Stimulated activated CD4-positive, alpha-beta T cell treated with anti-CD3 and anti-CD28 coated beads, Interleukin-15, amount 100 ng/mL, for 1 hour (primary cell): ENCODE results near the gene AKAP13.
"Not testable (repeated sequence)": the region's sequence is repeated elsewhere in the genome, so short reads cannot be mapped to it uniquely, and the experiment has no call there.

Experiments used
- DNase-seq, 2 donors: peaks; one replicate each; pipeline ENCODE4 v3.0.0-alpha.2; 2020; ENCODE audit warnings: low read depth in 1 of 2, low spot score in 1 of 2

The AKAP13 gene

DNA sequence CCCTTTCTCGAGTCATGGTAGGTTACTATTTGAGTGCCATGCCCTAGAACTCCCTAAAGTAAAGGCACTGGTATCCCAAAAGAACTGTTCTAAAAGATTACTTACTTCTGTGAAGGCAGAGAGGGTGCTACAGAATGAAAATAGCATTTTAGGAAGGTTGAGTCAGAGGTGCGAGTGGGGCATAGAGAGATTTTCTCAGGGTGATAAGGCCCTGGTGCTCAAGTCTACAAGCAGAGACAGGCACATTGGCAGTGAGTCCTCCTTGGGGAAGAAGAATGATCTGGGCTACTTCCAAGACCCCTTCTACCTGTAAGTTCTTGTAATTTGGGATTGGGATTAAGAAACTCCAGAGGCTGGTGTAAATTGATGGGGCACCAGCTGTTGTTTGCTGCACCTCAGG is 96.7 kb downstream of the AKAP13 start:
- DNase-seq = no peak

DNA sequence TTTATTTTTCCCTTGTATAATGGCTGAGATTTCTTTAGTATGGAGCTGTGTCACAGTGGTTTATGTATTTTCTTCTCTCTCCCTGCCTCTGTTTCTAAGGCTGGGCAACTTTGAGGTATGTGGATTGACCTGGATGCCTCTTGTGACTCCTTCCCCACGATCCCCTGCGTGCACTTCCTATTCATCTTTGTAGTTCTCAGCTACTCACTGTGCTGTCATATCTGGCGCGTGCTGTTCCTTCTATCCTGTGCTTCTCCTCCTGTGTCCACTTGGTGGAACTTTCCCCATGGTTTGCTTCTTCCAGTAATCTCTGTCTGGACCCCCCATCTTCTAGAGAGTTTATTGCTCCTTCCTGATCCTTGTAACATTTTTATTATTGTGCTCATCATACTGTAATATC is 97.3 kb downstream of the AKAP13 start:
- DNase-seq = no peak

DNA sequence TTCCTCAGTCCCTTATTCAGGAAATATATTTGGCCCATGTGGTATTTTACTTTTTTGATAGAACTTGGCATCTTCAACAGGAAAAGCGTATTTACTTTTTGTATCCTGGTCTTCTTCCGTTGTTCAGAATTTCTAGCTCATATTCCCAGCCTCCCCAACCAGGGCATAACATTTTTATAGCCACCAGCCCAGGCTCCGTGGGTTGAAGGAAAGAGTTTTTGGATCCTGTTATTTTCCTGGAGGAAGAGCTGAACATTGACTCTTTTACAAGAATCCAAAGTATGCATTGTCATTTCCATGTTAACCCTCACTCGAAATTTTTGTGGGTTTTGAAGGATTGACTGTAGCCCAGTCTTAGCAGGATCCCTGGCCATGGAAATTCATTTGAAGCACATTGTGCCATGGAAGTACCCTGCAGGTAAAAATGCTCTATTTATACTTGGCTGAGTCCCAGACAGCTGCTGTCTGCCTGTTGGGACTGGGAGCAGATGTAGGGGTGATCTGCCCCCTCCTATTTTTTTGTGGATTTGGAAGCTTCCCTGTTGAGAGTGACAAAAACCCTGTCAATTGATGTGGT is 98.8 kb downstream of the AKAP13 start:
- no peak for DNase-seq

DNA sequence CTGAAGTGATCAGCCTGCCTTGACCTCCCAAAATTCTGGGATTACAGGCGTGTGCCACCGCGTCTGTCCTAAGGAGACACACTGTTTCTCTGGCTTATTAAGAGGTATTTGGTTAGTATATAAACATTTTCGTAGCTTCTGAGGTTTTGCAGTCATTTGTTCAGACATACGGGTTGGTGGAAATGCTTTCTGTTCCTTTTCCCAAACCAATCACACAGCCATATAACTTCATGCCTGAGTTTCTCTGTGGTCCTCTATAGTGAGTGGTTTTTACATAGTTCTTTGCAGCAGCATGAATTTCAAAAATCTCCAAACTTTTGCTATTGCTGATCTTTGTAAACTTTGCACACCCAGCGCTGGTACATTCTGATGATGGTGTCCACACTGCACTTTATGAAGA is 100.5 kb downstream of the AKAP13 start:
- no peak for DNase-seq

DNA sequence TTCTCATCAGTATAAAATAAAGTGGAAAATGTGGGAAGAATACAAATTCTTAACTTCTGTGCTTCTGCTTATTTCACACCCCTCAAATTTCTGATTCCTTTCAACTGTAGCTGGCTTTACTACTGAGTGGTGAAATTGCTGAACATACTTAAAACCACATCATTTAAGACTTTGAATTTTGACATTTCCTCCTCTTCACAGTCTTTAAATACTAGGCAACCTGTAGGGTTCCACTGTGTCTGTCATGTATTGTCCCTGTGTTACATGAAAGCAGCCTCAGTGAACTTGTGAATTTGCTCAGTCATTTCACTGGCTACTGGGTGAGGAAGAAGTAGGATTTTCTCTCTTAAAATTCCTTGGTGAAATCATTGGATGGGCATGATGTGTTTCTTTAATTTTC is 101.1 kb downstream of the AKAP13 start:
- DNase-seq = not testable (repeated sequence)

DNA sequence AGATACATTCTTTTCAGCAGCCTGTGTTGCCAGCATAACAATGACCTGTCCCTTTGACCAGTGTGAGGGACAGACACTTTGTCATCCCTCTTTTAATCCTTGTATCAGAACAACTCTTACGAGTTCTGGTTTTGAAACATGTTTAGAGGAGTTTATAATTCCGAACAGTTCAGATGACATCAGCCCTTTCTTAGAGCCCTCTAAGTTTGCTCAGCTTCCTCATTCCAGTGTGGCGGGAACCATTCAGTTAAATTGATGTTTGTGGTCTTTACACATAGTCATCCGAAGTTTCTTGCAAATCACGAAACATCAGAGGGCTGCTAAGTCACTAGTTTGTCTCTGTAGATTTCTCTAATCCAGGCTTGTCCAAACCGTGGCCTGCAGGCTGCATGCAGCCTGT is 102.5 kb downstream of the AKAP13 start:
- DNase-seq = no peak

DNA sequence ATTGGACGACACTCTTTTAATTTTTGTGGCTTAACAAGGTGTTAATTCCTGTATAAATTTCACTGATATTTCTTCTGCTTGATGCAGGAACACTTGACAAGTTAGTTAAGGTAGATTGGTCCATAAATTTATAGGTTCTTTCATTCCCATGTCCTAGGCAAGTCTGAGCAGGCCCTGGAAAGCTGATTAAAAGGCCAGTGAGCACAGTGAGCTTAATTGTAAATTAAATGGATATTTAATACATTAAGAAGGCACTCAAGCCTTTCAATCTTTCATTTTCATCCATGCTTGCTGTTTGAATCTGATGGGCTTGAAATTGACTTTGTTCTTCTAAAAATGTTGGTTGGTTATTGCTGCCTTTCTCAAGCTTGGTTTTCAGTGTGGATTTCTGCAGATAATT is 103.6 kb downstream of the AKAP13 start:
- not testable (repeated sequence) for DNase-seq

DNA sequence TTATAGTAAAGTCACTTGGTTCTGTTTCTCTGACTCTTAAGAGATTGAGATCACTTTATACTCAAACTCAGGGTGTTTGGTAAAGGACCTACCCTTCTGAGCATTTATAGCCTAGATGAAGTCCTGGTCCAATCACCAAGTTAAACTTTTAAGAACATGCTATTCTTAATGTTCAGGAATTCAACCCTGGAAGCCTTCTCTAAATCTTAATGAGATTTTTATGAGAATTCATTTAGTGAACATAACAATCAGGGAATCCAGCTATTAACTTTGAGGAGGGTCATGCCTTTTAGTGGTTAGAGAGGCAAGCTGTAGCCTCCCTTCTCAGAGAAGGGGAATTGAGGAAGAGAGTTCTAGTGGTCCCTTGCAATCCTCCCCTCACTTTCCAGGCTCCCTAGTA is 104.5 kb downstream of the AKAP13 start:
- DNase-seq = not testable (repeated sequence)

DNA sequence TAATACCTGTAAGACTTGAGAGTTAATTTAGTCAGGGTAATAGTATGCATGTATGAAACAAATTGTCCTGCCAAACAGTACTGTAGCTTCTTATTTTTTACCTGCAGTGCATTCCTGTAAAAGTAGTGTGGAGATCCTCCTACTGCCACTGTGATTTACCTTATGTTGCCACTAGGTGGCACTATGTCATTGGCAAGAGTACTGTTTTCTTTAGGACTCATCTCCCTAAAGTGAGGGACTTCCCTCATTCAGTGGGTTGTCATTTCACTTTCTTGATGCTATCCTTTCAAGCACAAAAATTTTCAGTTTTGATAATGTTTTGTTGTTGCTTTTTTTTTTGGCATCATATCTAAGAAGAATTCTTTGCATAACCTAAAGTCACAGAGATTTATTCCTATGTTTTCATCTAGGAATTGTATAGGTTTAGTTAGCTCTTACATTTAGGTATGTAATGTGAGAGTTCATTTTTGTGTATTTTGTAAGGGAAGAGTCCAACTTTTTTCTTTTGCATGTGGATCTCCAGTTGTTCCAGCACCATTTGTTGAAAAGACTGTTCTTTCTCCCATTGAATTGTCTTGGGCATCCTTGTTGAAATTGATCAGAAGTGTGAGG is 105.7 kb downstream of the AKAP13 start:
- DNase-seq = peak in 1 of 2 donors; percentile 29

DNA sequence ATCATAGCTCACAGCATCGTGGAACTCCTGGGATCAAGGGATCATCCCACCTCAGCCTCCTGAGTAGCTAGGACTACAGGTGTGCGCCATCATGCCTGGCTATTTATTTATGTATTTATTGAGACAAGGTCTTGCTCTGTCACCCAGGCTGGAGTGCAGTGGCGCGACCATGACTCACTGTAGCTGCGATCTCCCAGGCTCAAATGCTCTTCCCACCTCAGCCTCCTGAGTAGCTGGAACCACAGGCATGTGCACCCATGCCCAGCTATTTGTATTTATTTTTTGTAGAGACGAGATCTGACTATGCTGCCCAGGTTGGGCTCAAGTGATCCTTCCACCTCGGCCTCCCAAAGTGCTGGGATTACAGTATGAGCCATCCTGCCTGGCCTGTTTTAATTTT is 107.4 kb downstream of the AKAP13 start:
- DNase-seq = not testable (repeated sequence)

DNA sequence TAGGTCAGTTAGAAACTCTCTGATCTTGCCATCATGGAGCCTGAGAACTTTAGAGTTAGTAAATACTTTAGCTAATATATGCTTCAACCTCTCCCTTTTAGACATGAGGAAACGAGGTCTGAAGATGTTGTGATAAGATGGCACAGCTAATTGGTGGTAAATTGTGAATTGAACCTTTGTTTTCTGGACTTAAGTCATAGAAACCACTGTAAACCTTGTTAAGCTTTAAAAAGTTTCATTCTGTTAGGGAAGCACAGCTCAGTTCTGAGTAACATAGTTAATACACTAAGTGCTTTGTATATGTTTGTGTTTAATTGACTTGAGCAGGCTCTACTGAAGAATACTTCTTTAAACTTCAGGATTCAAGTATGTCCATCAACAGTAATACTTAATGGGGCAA is 108.6 kb downstream of the AKAP13 start:
- no peak for DNase-seq

DNA sequence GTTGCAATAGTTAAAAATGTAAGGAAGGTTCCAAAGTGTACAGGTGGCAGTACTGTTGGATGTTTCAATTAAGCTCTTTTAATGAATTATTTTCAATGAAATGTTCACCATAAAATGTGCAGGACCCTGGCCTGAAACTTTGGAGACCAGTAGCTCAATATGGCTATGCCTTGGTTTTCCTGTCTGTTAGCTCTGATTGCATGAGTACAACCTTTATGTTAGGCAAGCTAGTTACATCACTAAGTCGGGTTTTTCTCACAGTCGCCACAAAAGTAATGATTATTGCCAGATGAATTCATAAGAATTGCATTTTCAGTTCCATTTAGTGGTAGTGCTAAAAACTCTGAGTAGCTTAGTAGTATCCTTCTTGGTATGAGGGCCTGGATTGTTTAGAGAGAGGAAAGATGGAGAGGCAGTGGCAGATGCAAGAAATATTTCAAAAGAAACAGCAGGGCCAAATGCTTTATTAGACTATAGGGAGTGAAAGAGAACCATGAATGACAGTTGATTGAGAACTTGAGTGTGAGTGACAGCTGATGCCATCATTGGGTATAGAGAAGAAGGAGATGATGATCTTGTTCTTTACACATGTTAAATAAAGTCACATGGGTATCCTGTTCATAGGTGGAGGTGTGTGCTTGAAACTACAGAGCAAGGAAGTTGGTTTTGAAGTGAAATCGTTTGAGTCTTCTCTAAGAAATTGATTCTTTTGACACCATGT is 109.5 kb downstream of the AKAP13 start:
- no peak for DNase-seq

DNA sequence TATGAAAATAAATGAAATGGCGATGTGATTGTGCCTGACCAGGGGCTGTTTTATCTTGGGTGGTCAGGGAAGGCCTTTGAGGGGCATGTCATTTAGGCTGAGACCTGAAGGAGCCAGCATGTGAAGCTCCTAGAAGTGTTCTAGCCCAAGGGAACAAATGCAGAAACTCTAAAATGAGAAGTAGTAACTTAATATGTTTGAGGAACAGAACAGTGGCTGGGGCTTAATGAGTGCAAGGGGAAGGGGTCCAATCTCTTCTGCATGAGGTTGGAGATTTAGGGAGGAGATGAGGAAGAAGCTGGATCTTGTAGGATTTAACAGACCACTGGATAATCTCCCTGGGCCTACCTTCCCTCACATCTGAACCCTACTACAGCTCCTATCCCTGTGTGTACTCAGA is 110.5 kb downstream of the AKAP13 start:
- no peak for DNase-seq

DNA sequence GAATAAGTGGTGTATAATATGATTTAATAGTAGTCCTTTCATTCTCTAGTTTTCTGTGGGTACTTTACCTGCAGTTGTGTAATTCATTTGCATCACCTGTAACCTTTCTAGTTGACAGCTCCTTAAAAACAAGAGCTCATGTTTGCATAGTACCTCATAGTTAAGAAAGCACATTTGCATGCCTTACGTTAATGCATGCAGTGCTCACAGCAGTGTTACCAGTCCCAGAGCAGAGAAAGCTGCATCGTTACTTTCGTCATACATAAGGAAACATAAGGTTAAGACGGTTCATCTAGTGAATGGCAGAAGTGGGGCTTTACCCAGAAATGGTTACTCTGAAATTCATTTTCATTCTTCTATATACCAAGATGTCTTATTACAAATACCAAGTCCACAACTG is 111.3 kb downstream of the AKAP13 start:
- DNase-seq = no peak

DNA sequence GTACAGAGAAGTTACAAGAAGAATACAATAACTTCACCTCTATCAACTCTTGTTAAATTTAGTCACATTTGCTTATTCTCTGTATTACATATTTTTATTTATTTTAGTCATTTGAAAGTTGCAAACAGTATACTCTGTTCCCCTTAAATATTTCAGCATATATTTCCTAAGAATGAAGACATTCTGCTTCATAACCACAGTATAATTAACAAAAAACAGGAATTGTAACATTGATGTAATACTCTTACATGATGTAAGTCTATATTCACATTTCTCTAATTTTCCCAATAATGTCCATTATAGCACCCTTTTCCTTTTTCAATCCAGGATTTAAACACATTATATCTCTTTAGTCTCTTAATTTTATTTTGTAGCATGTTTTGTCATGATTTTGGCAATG is 112.0 kb downstream of the AKAP13 start:
- no peak for DNase-seq

DNA sequence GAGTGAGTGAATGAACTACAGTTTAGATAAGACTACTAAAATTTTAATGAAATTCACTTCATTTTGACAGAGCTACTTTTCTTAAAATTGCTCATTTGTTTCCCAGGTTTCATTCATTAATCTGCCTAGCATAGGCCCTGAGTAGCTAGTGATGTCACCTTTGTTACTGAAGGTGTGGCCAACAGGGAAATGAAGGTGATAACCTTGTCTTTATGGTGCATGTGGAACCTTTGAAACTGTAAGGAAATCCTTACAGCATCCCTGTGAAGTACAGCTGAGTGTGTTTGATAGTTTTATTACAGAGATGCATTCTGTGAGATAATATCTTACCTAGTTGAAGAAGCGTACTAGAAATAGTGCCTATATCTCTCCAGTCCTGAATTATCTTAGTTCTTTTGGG is 112.9 kb downstream of the AKAP13 start:
- DNase-seq = no peak

DNA sequence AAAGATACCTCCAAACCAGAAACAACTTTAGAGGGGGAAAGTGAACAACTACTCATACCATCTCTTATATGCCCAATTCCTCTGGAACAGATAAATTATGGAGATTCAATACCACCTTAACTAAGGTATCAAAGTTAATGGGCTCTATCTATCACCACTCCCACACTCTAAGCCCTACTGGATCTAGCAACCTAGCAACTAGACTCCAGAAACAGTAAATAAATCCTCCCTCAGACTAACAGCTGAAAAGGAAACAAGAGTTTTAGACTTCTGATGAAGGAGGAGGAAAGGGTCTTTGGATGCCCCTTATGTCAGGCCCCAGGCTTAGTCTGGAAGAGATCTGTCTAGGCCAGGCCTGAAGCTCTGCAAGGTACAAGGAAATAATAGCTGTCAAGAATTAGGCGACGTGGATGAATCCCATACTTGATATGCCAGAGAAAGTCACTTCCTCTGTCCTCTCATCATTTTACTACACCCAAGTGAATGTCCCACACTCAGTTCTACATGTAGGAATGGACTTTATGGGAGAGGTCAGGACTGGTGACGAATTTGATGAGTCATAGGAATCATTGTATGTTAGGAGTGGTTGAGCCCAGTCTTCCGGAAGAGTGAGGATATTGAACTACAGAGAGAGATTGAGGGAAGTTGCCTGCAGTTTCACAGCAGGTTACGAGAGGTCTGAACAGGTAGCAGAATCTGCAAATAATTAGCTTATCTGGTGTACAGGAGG is 113.8 kb downstream of the AKAP13 start:
- DNase-seq = no peak

DNA sequence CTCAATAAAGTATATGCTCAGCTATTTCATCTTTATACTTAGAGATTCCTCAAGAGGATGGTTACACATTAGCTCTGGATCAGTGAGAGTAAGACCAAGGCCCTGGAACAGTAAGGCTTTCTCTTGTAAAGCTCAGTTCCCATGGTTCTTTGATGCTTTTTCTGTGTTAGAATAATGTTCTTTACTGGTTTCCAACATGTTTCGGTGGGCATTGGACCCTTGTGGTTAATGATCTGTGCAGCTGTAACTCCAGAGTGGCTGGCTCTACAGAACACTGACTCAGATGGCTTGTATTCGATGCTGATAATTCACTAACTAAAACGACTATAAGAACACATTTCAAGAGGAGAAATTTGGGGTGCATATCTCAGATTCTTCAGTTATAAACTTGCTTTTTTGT is 114.7 kb downstream of the AKAP13 start:
- DNase-seq = no peak

DNA sequence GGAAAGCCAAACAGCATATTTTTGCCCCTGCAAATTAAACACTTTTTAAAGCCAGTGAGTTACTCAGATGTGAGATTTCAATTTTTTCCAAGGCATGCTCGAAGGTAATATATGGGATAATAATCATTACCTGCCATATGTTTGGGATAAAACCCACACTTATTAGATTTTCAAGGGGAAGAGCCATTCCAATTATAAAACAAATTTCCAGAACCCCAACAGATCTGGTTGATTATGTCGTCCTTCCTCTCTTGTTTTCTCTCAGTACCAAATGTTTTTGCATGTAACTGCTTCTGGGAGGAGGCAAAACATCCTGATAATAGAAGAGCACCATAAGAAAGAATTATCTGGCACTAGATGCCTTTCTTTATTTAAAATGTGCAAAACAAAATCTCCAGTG is 115.1 kb downstream of the AKAP13 start:
- no peak for DNase-seq

DNA sequence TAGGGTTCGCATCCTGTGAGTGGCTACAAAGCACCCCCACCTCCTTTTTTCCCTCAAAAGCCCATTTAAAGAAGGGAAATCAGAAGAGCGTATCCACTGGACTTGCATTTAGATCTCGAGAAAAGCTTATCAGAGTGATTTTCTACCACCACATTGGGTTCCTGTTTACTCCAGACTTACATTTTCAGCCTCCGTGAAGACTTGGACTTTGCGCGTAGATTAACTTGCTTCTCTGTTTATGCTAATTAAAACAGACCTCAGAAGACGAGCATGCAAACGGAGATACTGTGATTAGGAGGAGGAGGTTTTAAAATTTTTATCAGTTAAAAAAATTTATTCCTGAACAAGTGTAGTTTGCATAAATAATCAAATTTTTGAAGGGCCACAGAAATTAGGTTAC is 115.7 kb downstream of the AKAP13 start:
- DNase-seq = no peak

DNA sequence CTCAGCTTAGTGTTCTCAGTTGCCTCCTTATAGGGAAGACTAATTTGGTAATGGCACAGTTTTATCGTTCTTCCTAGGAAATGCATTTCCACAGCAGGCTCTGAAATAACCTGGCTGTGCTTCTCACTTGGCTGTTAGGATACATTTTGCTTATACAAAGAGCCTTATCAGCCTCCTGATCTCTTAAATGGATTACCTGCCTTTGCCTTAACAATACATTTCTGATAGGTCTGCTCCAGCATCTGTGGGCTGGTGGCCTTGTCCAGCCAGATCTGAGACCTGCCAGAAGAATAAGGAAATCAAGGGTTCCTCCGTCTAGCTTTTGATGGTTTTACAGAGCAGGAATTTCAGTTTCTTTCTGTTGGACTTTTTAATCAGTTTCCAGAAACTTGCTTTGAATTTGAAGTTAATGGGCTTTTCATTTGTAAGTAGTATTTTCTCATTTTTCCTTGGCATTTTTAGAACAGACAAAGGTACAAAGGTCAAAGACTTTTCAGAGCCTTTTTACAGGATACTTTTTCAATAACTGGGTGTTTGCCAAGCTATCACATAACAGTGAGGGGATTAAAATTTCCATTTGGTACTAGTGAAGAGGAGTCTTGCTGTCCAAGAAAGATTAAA is 116.3 kb downstream of the AKAP13 start:
- DNase-seq = no peak

DNA sequence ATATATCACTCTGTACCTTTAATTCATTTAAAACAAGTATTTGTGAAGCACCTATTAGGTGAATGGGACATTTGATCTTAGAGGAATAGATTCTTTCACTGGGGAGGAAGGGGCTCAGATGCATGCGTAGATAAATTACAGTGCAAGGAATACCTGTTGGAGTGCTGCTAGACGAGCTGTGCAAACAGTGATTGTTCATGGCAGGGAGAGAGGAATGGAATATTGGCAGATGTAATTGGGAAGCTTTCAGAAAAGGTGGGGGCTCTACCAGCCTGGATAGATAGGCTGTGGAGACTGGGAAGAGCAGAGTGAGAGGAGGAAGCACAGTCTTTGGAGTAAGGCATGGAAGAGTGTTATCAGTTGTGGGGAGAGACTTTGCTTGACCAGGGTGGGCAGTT is 116.8 kb downstream of the AKAP13 start:
- DNase-seq = no peak
